H9 (cell line): ENCODE data around the gene IGF2BP2. TPM values are rescaled to one million over a fixed set of nuclear protein-coding genes. Genes with fewer than 3 reads are reported as not detected.
A peak's percentile ranks its signal among the peaks of the same experiment; 100 is the strongest.

Experiments used
- DNase-seq: peaks from one replicate; pipeline ENCODE4 v3.0.0-alpha.2; 2017
- H2AFZ ChIP-seq: one replicate; pipeline ENCODE4 v1.6.1; 2013; ENCODE audit warnings: mild to moderate bottlenecking, low read length, control low read depth, moderate library complexity
- H2AK5ac ChIP-seq: 2 replicates; pipeline ENCODE4 v1.6.1; 2013; ENCODE audit warnings: low read length, control low read depth, mixed read lengths; ENCODE audit not compliant: insufficient read length
- H2BK120ac ChIP-seq: one replicate; pipeline ENCODE4 v1.6.1; 2013; ENCODE audit warnings: low read depth, mild to moderate bottlenecking, low read length, control low read depth, inconsistent platforms; ENCODE audit not compliant: poor library complexity, severe bottlenecking
- H2BK12ac ChIP-seq: 2 replicates; pipeline ENCODE4 v1.6.1; 2013; ENCODE audit warnings: low read length, control low read depth, mixed read lengths, low read depth; ENCODE audit not compliant: insufficient read length
- H2BK15ac ChIP-seq: 2 replicates; pipeline ENCODE4 v1.6.1; 2013; ENCODE audit warnings: low read depth, low read length, control low read depth
- H2BK20ac ChIP-seq: one replicate; pipeline ENCODE4 v1.6.1; 2013; ENCODE audit warnings: low read depth, mild to moderate bottlenecking, low read length, control low read depth, inconsistent platforms; ENCODE audit not compliant: poor library complexity, severe bottlenecking
- H2BK5ac ChIP-seq: 2 replicates; pipeline ENCODE4 v1.6.1; 2013; ENCODE audit warnings: low read length, control low read depth, mixed read lengths; ENCODE audit not compliant: insufficient read length
- H3K14ac ChIP-seq: 2 replicates; pipeline ENCODE4 v1.6.1; 2013; ENCODE audit warnings: low read length, control low read depth; ENCODE audit not compliant: insufficient read depth
- H3K18ac ChIP-seq: 2 replicates; pipeline ENCODE4 v1.6.1; 2013; ENCODE audit warnings: low read depth, mild to moderate bottlenecking, mixed read lengths, low read length, control low read depth; ENCODE audit not compliant: insufficient read length
- H3K23ac ChIP-seq: 2 replicates; pipeline ENCODE4 v1.6.1; 2013; ENCODE audit warnings: low read length, control low read depth, mixed read lengths, low read depth; ENCODE audit not compliant: insufficient read length
- H3K23me2 ChIP-seq: 2 replicates; pipeline ENCODE4 v1.6.1; 2013; ENCODE audit warnings: low read depth, mild to moderate bottlenecking, mixed read lengths, low read length, control low read depth; ENCODE audit not compliant: insufficient read length, poor library complexity, severe bottlenecking
- H3K27ac ChIP-seq: 2 replicates; pipeline ENCODE4 v1.5.1; 2013; ENCODE audit warnings: low read length, control low read depth, mixed read lengths, low read depth; ENCODE audit not compliant: insufficient read length
- H3K27me3 ChIP-seq: 2 replicates; pipeline ENCODE4 v1.6.1; 2013; ENCODE audit warnings: low read length, control low read depth, inconsistent platforms; ENCODE audit not compliant: insufficient read depth
- H3K4ac ChIP-seq: 2 replicates; pipeline ENCODE4 v1.6.1; 2013; ENCODE audit warnings: low read depth, mild to moderate bottlenecking, control low read depth, inconsistent platforms, low read length, moderate library complexity
- H3K4me1 ChIP-seq: 2 replicates; pipeline ENCODE4 v1.6.1; 2013; ENCODE audit warnings: low read length, control low read depth, inconsistent platforms; ENCODE audit not compliant: insufficient read depth
- H3K4me2 ChIP-seq: 2 replicates; pipeline ENCODE4 v1.6.1; 2013; ENCODE audit warnings: low read length, control low read depth, mixed read lengths; ENCODE audit not compliant: insufficient read length, insufficient read depth
- H3K56ac ChIP-seq: 2 replicates; pipeline ENCODE4 v1.6.1; 2013; ENCODE audit warnings: low read depth, mild to moderate bottlenecking, mixed read lengths, low read length, control low read depth; ENCODE audit not compliant: insufficient read length
- H3K79me1 ChIP-seq: 2 replicates; pipeline ENCODE4 v1.6.1; 2013; ENCODE audit warnings: low read depth, mild to moderate bottlenecking, moderate library complexity, low read length, control low read depth, inconsistent platforms; ENCODE audit not compliant: insufficient read depth, poor library complexity, severe bottlenecking
- H3K79me2 ChIP-seq: 2 replicates; pipeline ENCODE4 v1.6.1; 2013; ENCODE audit warnings: low read length, control low read depth, inconsistent platforms; ENCODE audit not compliant: insufficient read depth
- H3K9ac ChIP-seq: 2 replicates; pipeline ENCODE4 v1.6.1; 2013; ENCODE audit warnings: low read length, control low read depth, mixed read lengths; ENCODE audit not compliant: insufficient read length; ENCODE audit errors: extremely low read depth
- H3K9me3 ChIP-seq: one replicate; pipeline ENCODE4 v1.6.1; 2013; ENCODE audit warnings: low read depth, low read length, inconsistent platforms; ENCODE audit not compliant: control insufficient read depth
- H3T11ph ChIP-seq: one replicate; pipeline ENCODE4 v1.6.1; 2013; ENCODE audit warnings: mild to moderate bottlenecking, low read length, control low read depth, inconsistent platforms
- H4K20me1 ChIP-seq: one replicate; pipeline ENCODE4 v1.6.1; 2013; ENCODE audit not compliant: control insufficient read depth, insufficient read length, insufficient read depth
- H4K5ac ChIP-seq: 2 replicates; pipeline ENCODE4 v1.6.1; 2013; ENCODE audit warnings: low read depth, mild to moderate bottlenecking, mixed read lengths, low read length, control low read depth; ENCODE audit not compliant: insufficient read length
- H4K8ac ChIP-seq: replicated peaks from 2 replicates; pipeline ENCODE4 v1.6.1; 2013; ENCODE audit warnings: low read length, control low read depth, mixed read lengths, low read depth; ENCODE audit not compliant: insufficient read length
- H4K91ac ChIP-seq: 2 replicates; pipeline ENCODE4 v1.6.1; 2013; ENCODE audit warnings: low read depth, mild to moderate bottlenecking, moderate library complexity, mixed read lengths, low read length, control low read depth; ENCODE audit not compliant: insufficient read length
- H3K27ac Mint-ChIP-seq, 3 experiments: 2 replicates in 2 of 3; 3 replicates in 1 of 3; pipeline ENCODE4 v1.8.0; 2020 to 2021; ENCODE audit warnings: mixed read lengths in 3 of 3, mild to moderate bottlenecking in 1 of 3, moderate library complexity in 1 of 3
- H3K27me3 Mint-ChIP-seq: 2 replicates; pipeline ENCODE4 v1.8.0; 2021; ENCODE audit warnings: low read depth, mild to moderate bottlenecking, moderate library complexity, mixed read lengths
- H3K36me3 Mint-ChIP-seq, 3 experiments: 2 replicates in 2 of 3; 3 replicates in 1 of 3; pipeline ENCODE4 v1.8.0; 2020 to 2021; ENCODE audit warnings: low read depth in 3 of 3, mixed read lengths in 3 of 3; ENCODE audit not compliant: insufficient read depth in 1 of 3
- H3K4me1 Mint-ChIP-seq, 2 experiments: 2 replicates each; pipeline ENCODE4 v1.8.0; 2020; ENCODE audit warnings: mixed read lengths in 2 of 2
- H3K4me3 Mint-ChIP-seq, 2 experiments: 2 replicates in 1 of 2; 3 replicates in 1 of 2; pipeline ENCODE4 v1.8.0; 2020 to 2021; ENCODE audit warnings: mild to moderate bottlenecking in 2 of 2, mixed read lengths in 2 of 2, moderate library complexity in 1 of 2
- H3K9me3 Mint-ChIP-seq, 2 experiments: 2 replicates in 1 of 2; 3 replicates in 1 of 2; pipeline ENCODE4 v1.8.0; 2020; ENCODE audit warnings: mild to moderate bottlenecking in 2 of 2, mixed read lengths in 2 of 2, moderate library complexity in 1 of 2
- CTCF ChIP-seq: fragments of 200-600 bp; sonication (generic); conservative IDR thresholded peaks from 3 replicates; pipeline ENCODE4 v1.8.0; 2021; ENCODE audit warnings: antibody characterized with exemption, mild to moderate bottlenecking
- WGBS: extraction: QIAGEN DNeasy Blood & Tissue Kit; methylation state at CpG from one replicate; pipeline ENCODE4 v1.1.7; 2013; ENCODE audit warnings: missing lambda C conversion rate, low lambda C conversion rate, mixed read lengths; ENCODE audit not compliant: insufficient read length; ENCODE audit errors: extremely low coverage; 5-methylcytosine and 5-hydroxymethylcytosine counted together
- total RNA-seq: library from RNA; stranded (reverse); gene quantifications from 2 replicates; pipeline ENCODE4 v1.2.1, GENCODE V29; 2021

Gene IGF2BP2
- total RNA-seq, 1 experiment from 2014 or later = 130 TPM

- Histone ChIP-seq H3K27me3 (no peaks in the 10 kb centered on the region), H2AFZ (no peak overlapping the region), H3K4me2 (no peak overlapping the region), H3K56ac (no peak overlapping the region), H3K23me2 (no peaks in the 10 kb centered on the region), H3K4me1 (no peaks in the 10 kb centered on the region), H2BK5ac (no peak overlapping the region), H3K4ac (no peak overlapping the region), H3K18ac (no peak overlapping the region), H3K9me3 (no peaks in the 10 kb centered on the region), H2BK20ac (no peak overlapping the region), H2BK12ac (no peak overlapping the region), H3K79me1 (no peaks in the 10 kb centered on the region), H2BK120ac (no peak overlapping the region), H3K23ac (no peak overlapping the region), H4K5ac (no peak overlapping the region), H2BK15ac (no peak overlapping the region), H3T11ph (no peak overlapping the region), H3K27ac (no peak overlapping the region), H4K91ac (no peak overlapping the region), H3K14ac (no peak overlapping the region), H2AK5ac (no peak overlapping the region), H3K79me2 (no peaks in the 10 kb centered on the region), H4K8ac (no peak overlapping the region), H4K20me1 (no peaks in the 10 kb centered on the region), H3K9ac (no peak overlapping the region)
- Mint-ChIP-seq H3K36me3 (no peaks in the 10 kb centered on the region), H3K4me1 (peaks cover 8 to 13% of the 10 kb centered on the region in 2 experiments; a peak in 3 of 4 replicates), H3K4me3 (no peak overlapping the region), H3K27ac (no peak overlapping the region), H3K27me3 (no peaks in the 10 kb centered on the region; the same call in 1 of the 2 replicates), H3K9me3 (no peaks in the 10 kb centered on the region)
- TF ChIP-seq CTCF = no peak
- WGBS = no CpG with 5 or more reads among the region's 6 CpGs
- DNase-seq = peak; percentile 42
These were observed 21.2 kb upstream of the IGF2BP2 start for GRCh38 chr3:185846037-185846436.
